ENCODE data around the gene SPAG6.

SPAG6 gene

DNA sequence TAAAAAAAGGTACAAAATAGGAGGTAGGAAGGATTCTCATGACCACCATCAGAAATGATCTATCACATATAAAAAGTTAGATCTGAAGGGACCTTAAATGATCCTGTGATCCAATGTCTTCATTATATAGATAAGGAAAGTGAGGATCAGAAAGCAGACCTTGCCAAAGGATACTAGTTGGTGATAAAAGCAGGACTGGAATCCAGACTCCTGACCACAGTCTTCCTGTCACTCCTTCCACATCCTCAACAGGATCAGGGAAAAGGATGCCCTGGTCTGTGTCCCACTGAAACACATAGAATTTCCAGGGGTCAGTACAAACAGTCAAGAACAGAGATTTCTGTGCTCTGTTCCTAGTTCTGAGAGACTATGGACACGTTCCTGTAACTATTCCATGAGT lies 97.2 kb downstream of the SPAG6 start:
- peak; percentile 48 for FAIRE-seq
- no peak for TF ChIP-seq POLR2A (IDR thresholded peaks at IDR 0.05; ENCODE audit: low read depth, low read length)
- no peak for TF ChIP-seq POLR2AphosphoS5 (IDR thresholded peaks at IDR 0.05; ENCODE audit: low read depth, low read length)
- no peak for TF ChIP-seq TAF1 (IDR thresholded peaks at IDR 0.05; ENCODE audit: borderline replicate concordance, low read depth, low read length)
- DNase-seq (ENCODE audit: insufficient read length), result no peak

GRCh38 chr10:22443175-22443901 lies 98.0 kb downstream of the SPAG6 start:
- FAIRE-seq, result no peak
- no peak for DNase-seq (ENCODE audit: insufficient read length)
- TF ChIP-seq POLR2A (IDR thresholded peaks at IDR 0.05; ENCODE audit: low read depth, low read length) (no peak), TAF1 (IDR thresholded peaks at IDR 0.05; ENCODE audit: borderline replicate concordance, low read depth, low read length) (no peak), POLR2AphosphoS5 (IDR thresholded peaks at IDR 0.05; ENCODE audit: low read depth, low read length) (no peak)

GRCh38 chr10:22444219-22444788 lies 99.0 kb downstream of the SPAG6 start:
- FAIRE-seq, result peak; percentile 66
- DNase-seq (ENCODE audit: insufficient read length), result no peak
- TF ChIP-seq POLR2AphosphoS5 (IDR thresholded peaks at IDR 0.05; ENCODE audit: low read depth, low read length) (no peak), POLR2A (IDR thresholded peaks at IDR 0.05; ENCODE audit: low read depth, low read length) (no peak), TAF1 (IDR thresholded peaks at IDR 0.05; ENCODE audit: borderline replicate concordance, low read depth, low read length) (no peak)

DNA sequence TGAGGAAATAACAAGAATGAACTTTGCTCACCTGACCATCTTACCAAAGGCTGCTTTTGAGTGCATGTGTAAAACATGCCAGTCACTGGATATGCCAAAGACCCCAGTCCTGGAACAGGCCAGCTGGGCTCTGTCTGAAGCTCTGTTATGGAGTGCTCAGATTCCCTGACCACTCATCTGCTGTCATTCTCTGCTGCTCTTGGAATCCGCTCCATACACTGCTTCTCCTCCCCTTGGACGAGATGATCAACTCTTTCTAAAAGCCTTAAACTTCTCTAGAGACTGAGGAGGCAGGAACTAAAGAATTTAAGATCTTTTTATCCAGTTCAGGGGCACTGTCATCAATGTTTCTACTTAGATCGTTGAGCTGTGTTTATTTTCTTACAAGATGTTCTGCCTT lies 100.2 kb downstream of the SPAG6 start:
- no peak for TF ChIP-seq POLR2AphosphoS5 (IDR thresholded peaks at IDR 0.05; ENCODE audit: low read depth, low read length)
- no peak for TF ChIP-seq POLR2A (IDR thresholded peaks at IDR 0.05; ENCODE audit: low read depth, low read length)
- no peak for TF ChIP-seq TAF1 (IDR thresholded peaks at IDR 0.05; ENCODE audit: borderline replicate concordance, low read depth, low read length)
- DNase-seq (ENCODE audit: insufficient read length) (no peak), FAIRE-seq (no peak)

DNA sequence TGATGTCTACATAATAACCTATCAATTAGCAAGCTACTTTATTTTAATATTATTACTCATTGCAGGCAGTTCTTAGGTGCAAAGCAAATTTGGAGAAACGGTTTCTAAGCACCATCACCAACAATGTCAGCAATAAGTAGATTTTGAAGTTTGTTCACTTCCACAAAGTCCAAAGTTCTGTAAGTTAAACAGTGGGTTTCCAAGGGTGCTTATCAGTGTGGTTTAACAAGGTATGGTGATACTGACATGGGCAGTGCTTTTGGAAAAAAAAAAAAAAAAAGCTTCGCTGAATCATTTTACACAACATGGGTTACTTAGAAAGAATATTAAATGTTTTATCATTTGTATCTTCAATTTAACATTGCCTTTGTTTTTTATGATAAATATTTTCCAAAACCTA lies 101.8 kb downstream of the SPAG6 start:
- TF ChIP-seq POLR2A (IDR thresholded peaks at IDR 0.05; ENCODE audit: low read depth, low read length), result no peak
- no peak for TF ChIP-seq TAF1 (IDR thresholded peaks at IDR 0.05; ENCODE audit: borderline replicate concordance, low read depth, low read length)
- no peak for TF ChIP-seq POLR2AphosphoS5 (IDR thresholded peaks at IDR 0.05; ENCODE audit: low read depth, low read length)
- DNase-seq (ENCODE audit: insufficient read length) (no peak), FAIRE-seq (no peak)

- DNase-seq (ENCODE audit: insufficient read length) (no peak), FAIRE-seq (no peak)
Measured at GRCh38 chr10:22451346-22451745, 106.0 kb downstream of the SPAG6 start.

DNA sequence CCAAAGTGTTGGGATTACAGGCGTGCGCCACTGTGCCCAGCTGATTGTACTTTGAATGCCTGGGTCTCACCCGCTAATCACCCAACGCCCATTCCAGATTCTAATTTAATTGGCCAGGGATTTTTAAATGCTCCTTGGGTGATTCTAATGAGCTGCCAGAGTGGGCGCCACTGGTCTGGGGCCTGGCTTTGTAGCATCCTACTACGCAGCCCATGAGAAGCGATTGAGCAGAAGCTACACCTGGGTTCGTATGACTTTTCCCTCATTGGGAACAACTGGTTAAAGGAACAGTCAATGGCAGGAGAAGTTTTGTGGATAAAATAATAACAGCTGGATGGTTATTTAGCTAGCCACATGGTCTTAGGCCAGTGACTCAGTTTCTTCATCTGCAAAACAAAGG lies 108.0 kb downstream of the SPAG6 start:
- no peak for DNase-seq (ENCODE audit: insufficient read length)
- no peak for TF ChIP-seq POLR2A (IDR thresholded peaks at IDR 0.05; ENCODE audit: low read depth, low read length)
- TF ChIP-seq TAF1 (IDR thresholded peaks at IDR 0.05; ENCODE audit: borderline replicate concordance, low read depth, low read length), result no peak
- TF ChIP-seq POLR2AphosphoS5 (IDR thresholded peaks at IDR 0.05; ENCODE audit: low read depth, low read length), result no peak
- FAIRE-seq, result no peak

More at GRCh38 chr10:22451346-22451745, 106.0 kb downstream of the SPAG6 start:
- TF ChIP-seq POLR2AphosphoS5 (IDR thresholded peaks at IDR 0.05; ENCODE audit: low read depth, low read length) (no peak), TAF1 (IDR thresholded peaks at IDR 0.05; ENCODE audit: borderline replicate concordance, low read depth, low read length) (no peak), POLR2A (IDR thresholded peaks at IDR 0.05; ENCODE audit: low read depth, low read length) (no peak)

GRCh38 chr10:22453948-22454591 lies 108.8 kb downstream of the SPAG6 start:
- TF ChIP-seq TAF1 (IDR thresholded peaks at IDR 0.05; ENCODE audit: borderline replicate concordance, low read depth, low read length), result no peak
- TF ChIP-seq POLR2A (IDR thresholded peaks at IDR 0.05; ENCODE audit: low read depth, low read length), result no peak
- TF ChIP-seq POLR2AphosphoS5 (IDR thresholded peaks at IDR 0.05; ENCODE audit: low read depth, low read length), result no peak
- DNase-seq (ENCODE audit: insufficient read length) (no peak), FAIRE-seq (no peak)

GRCh38 chr10:22454634-22455033 lies 109.3 kb downstream of the SPAG6 start:
- FAIRE-seq, result peak; percentile 50
- TF ChIP-seq TAF1 (IDR thresholded peaks at IDR 0.05; ENCODE audit: borderline replicate concordance, low read depth, low read length) (no peak), POLR2AphosphoS5 (IDR thresholded peaks at IDR 0.05; ENCODE audit: low read depth, low read length) (no peak), POLR2A (IDR thresholded peaks at IDR 0.05; ENCODE audit: low read depth, low read length) (no peak)
- no peak for DNase-seq (ENCODE audit: insufficient read length)

GRCh38 chr10:22455068-22455857 lies 110.0 kb downstream of the SPAG6 start:
- DNase-seq (ENCODE audit: insufficient read length) (no peak), FAIRE-seq (peak; percentile 87)
- no peak for TF ChIP-seq POLR2A (IDR thresholded peaks at IDR 0.05; ENCODE audit: low read depth, low read length)
- no peak for TF ChIP-seq TAF1 (IDR thresholded peaks at IDR 0.05; ENCODE audit: borderline replicate concordance, low read depth, low read length)
- no peak for TF ChIP-seq POLR2AphosphoS5 (IDR thresholded peaks at IDR 0.05; ENCODE audit: low read depth, low read length)

DNA sequence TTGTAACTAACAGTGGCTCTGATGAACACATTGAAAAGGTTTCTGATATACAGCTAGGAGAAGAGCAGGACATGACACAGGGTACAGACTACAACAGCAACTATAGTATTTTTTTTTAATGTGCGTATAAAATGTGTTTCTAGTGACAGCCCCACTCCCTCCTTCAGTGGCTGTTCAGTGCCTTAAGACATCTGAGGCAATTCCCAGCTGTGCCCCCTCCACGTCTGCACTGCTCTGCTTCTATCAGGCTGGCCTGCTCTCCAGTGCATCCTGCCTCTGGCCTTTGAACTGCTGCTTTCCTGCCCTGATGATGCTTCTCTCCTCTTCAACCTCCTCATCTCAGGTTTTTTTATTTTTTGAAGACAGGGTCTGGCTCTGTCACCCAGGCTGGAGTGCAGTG lies 111.2 kb downstream of the SPAG6 start:
- FAIRE-seq (no peak), DNase-seq (ENCODE audit: insufficient read length) (no peak)
- TF ChIP-seq TAF1 (IDR thresholded peaks at IDR 0.05; ENCODE audit: borderline replicate concordance, low read depth, low read length) (no peak), POLR2A (IDR thresholded peaks at IDR 0.05; ENCODE audit: low read depth, low read length) (no peak), POLR2AphosphoS5 (IDR thresholded peaks at IDR 0.05; ENCODE audit: low read depth, low read length) (no peak)
